ENCODE measurements around the gene TMEM119. TPM values are rescaled to one million over a fixed set of nuclear protein-coding genes. Genes with fewer than 3 reads are reported as not detected.

TMEM119 gene
- total and polyA plus RNA-seq, 10 of the 15 experiments (the other 5 are each of a cell fraction or from before 2014, with no cell fraction given), result 0.11 to 0.44 (median 0.19) TPM; not detected in 5

DNA sequence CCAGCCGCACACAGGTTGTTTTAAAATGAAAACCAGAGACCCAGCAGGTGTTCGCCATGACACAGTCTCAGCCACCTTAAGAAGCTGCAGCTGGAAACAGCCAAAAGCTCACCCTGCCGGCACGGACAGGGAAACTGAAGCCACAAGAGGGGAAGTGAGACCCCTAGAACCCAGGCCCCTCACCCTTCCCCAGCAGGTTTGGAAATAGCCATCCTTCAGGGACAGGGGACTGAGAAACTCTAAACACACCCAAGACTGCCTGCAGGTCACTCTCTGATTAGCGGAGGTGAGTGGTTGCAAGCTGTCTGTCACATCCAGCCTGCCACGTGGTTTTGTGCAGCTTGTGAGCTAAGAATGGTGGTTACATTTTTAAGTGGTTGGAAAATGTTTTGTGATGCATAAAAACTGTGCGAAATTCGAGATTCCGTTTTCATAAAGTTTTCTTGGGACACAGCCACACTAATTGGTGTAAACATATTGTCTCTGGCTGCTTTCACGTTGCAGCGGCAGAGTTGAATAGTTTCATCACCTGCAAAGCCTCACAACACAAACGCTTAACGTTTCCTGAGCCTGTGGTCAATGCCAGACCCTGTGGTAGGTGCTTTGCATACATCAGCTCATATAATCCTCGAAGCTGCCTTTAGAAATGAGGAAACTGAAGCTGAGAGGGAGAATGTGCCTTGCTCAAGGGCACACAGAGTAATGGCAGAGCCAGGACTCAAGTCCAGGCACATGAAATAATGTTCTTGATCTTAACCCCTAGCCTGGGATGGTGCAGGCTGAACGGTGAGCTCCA is 37.5 kb upstream of the TMEM119 start (continued):
- TF ChIP-seq CREM (IDR thresholded peaks at IDR 0.05; ENCODE audit: low read depth) (peak; percentile 42), CBX3 (IDR thresholded peaks at IDR 0.05; ENCODE audit: borderline replicate concordance, low read depth) (no peak), NR2F1 (conservative IDR thresholded peaks at IDR 0.05) (no peak; the same call in none of the 2 replicates), IKZF1 (conservative IDR thresholded peaks at IDR 0.05) (peak; percentile 90), BMI1 (IDR thresholded peaks at IDR 0.05; ENCODE audit: borderline replicate concordance) (no peak), RBBP5 (conservative IDR thresholded peaks at IDR 0.05) (no peak), POLR2AphosphoS5 (IDR thresholded peaks at IDR 0.05; ENCODE audit: low read length) (peak; percentile 99), BCL3 (IDR thresholded peaks at IDR 0.05; ENCODE audit: borderline replicate concordance, insufficient read depth, low read depth, low read length, poor library complexity, severe bottlenecking) (peak; percentile 10), ESRRA (IDR thresholded peaks at IDR 0.05; ENCODE audit: low read length) (no peak), YY1 (IDR thresholded peaks at IDR 0.05; ENCODE audit: low read depth, low read length) (peak; percentile 44; the same call in 1 of the 2 replicates), HDAC6 (IDR thresholded peaks at IDR 0.05; ENCODE audit: unreplicated experiment) (peak; percentile 79), SMAD5 (IDR thresholded peaks at IDR 0.05; ENCODE audit: low read depth) (peak; percentile 88), IKZF2 (IDR thresholded peaks at IDR 0.05) (peak; percentile 93 to 95), NFIC (IDR thresholded peaks at IDR 0.05; ENCODE audit: low read depth, low read length) (peak; percentile 57), WRNIP1 (IDR thresholded peaks at IDR 0.05; ENCODE audit: borderline replicate concordance, low read depth, low read length) (0 out of 2 replicates have a peak, but pooled peaks have one; percentile 66), LARP7 (IDR thresholded peaks at IDR 0.05) (0 out of 2 replicates have a peak, but pooled peaks have one; percentile 21), TBL1XR1 (IDR thresholded peaks at IDR 0.05; ENCODE audit: low read depth, low read length) (peak; percentile 78; the same call in 1 of the 2 replicates), PBX3 (IDR thresholded peaks at IDR 0.05; ENCODE audit: insufficient replicate concordance, low read depth, low read length) (peak; percentile 91), POU2F2 (IDR thresholded peaks at IDR 0.05; ENCODE audit: borderline replicate concordance, low read depth, low read length) (peak; percentile 99), CHD1 (IDR thresholded peaks at IDR 0.05; ENCODE audit: low read depth, low read length) (0 out of 2 replicates have a peak, but pooled peaks have one; percentile 84), EED (IDR thresholded peaks at IDR 0.05; ENCODE audit: low read depth) (peak; percentile 83), CHD2 (IDR thresholded peaks at IDR 0.05; ENCODE audit: borderline replicate concordance, low read depth, low read length) (peak; percentile 27; the same call in 1 of the 2 replicates), ZNF217 (IDR thresholded peaks at IDR 0.05) (peak; percentile 57; the same call in 1 of the 2 replicates), ELK1 (IDR thresholded peaks at IDR 0.05; ENCODE audit: low read depth, low read length) (no peak), RCOR1 (conservative IDR thresholded peaks at IDR 0.05; ENCODE audit: low read depth, low read length) (0 out of 2 replicates have a peak, but pooled peaks have one; percentile 40), DPF2 (IDR thresholded peaks at IDR 0.05) (peak; percentile 85; the same call in 1 of the 2 replicates), SREBF1 (IDR thresholded peaks at IDR 0.05; ENCODE audit: low read length) (no peak), ZNF24 (IDR thresholded peaks at IDR 0.05) (peak; percentile 67; the same call in 1 of the 2 replicates)

All from GM12878 (cell line).